Sigmoid colon (tissue), 7 donors: ENCODE results near the gene NDUFB10. TPM values are rescaled to one million over a fixed set of nuclear protein-coding genes. Genes with fewer than 3 reads are reported as not detected.

Experiments
- DNase-seq: peaks from one replicate; pipeline ENCODE4 v3.0.0-alpha.2; 2019
- H3K27ac ChIP-seq, 4 donors: fragments of 200-600 bp; sonication (generic); one replicate each; pipeline ENCODE4 v1.5.1; 2016 to 2019; ENCODE audit warnings: mild to moderate bottlenecking in 1 of 4
- H3K27me3 ChIP-seq, 3 donors: fragments of 200-600 bp; sonication (generic); one replicate each; pipeline ENCODE4 v1.5.1; 2019; ENCODE audit warnings: mild to moderate bottlenecking in 1 of 3
- H3K36me3 ChIP-seq, 4 donors: fragments of 200-600 bp; sonication (generic); one replicate each; pipeline ENCODE4 v1.5.1; 2016 to 2019
- H3K4me1 ChIP-seq, 4 donors: fragments of 200-600 bp; sonication (generic); one replicate each; pipeline ENCODE4 v1.5.1; 2017 to 2019
- H3K4me3 ChIP-seq, 4 donors: fragments of 200-600 bp; sonication (generic); one replicate each; pipeline ENCODE4 v1.5.1; 2017 to 2019; ENCODE audit warnings: mild to moderate bottlenecking in 2 of 4, moderate library complexity in 1 of 4
- H3K9me3 ChIP-seq, 4 donors: fragments of 200-600 bp in 3 of 4; sonication (generic) in 3 of 4; one replicate each; pipeline versions ENCODE4 v1.5.1 to v1.6.1; 2013 to 2019
- CTCF ChIP-seq, 4 experiments: fragments of 450-650 bp in 3 of 4; fragments of 200-600 bp in 1 of 4; IDR thresholded peaks; one replicate each; pipeline ENCODE4 v1.5.1; 2016 to 2019; ENCODE audit warnings: antibody characterized with exemption in 4 of 4, mild to moderate bottlenecking in 3 of 4, moderate library complexity in 2 of 4
- EP300 ChIP-seq, 4 donors: sonication (generic); formaldehyde crosslinking; IDR thresholded peaks; one replicate each; pipeline ENCODE4 v1.6.1; 2017; ENCODE audit warnings: antibody characterized with exemption in 4 of 4
- POLR2A ChIP-seq, 2 donors: fragments of 450-650 bp; IDR thresholded peaks; one replicate each; pipeline ENCODE4 v1.6.1; 2016; ENCODE audit warnings: antibody characterized with exemption in 2 of 2, mild to moderate bottlenecking in 2 of 2, moderate library complexity in 2 of 2
- POLR2AphosphoS5 ChIP-seq, 4 donors: sonication (generic); formaldehyde crosslinking; IDR thresholded peaks; one replicate each; pipeline ENCODE4 v1.6.1; 2017; ENCODE audit warnings: antibody characterized with exemption in 4 of 4
- WGBS, 2 donors: extraction: QIAGEN DNeasy Blood & Tissue Kit; methylation state at CpG; one replicate each; pipeline ENCODE4 v1.1.7; 2013; 5-methylcytosine and 5-hydroxymethylcytosine counted together
- intact Hi-C: fragments of 100-400 bp; cut with DNase I; formaldehyde crosslinking; loops from one replicate; pipeline ENCODE4 v1.15.1; 2023
- polyA plus RNA-seq, 3 donors: library from polyadenylated mRNA; stranded (reverse); fragments of 200-250 nt; gene quantifications; one replicate each; pipeline ENCODE4 v1.2.3, GENCODE V29; 2013
- total RNA-seq, 4 donors: library from RNA; depleted of rRNA; stranded (reverse); fragments of >200 nt; gene quantifications; one replicate each; pipeline ENCODE4 v1.1.0, GENCODE V29; 2016
- donor health status: healthy with polysubstance abuse.
- donor health status: Bipolar disorder and iron deficiency.
- donor health status: healthy.

The NDUFB10 gene
- total and polyA plus RNA-seq, 7 donors, result 200 to 489 (median 298) TPM

- intact Hi-C loops, result no loop called here
- Histone ChIP-seq H3K4me3 (peak overlapping the region in 3 of 4 donors; percentile 21 to 40 (median 36)), H3K9me3 (no peaks in the 10 kb centered on the region), H3K4me1 (peaks cover 0 to 30% (median 29%) of the 10 kb centered on the region in 4 donors), H3K27ac (no peak overlapping the region), H3K36me3 (peaks cover 0 to 8% (median under 1%) of the 10 kb centered on the region in 4 donors), H3K27me3 (peaks cover 37 to 50% (median 49%) of the 10 kb centered on the region in 3 donors)
- DNase-seq, result no peak
- no peak for TF ChIP-seq CTCF (IDR thresholded peaks at IDR 0.05)
- no peak for TF ChIP-seq EP300 (IDR thresholded peaks at IDR 0.05)
- no peak for TF ChIP-seq POLR2A (IDR thresholded peaks at IDR 0.05)
- TF ChIP-seq POLR2AphosphoS5 (IDR thresholded peaks at IDR 0.05), result no peak
- WGBS, 2 donors, result 56 to 80% methylated on average over 50 of the region's 50 CpGs
Measured at GRCh38 chr16:1992704-1993317, 33.5 kb downstream of the NDUFB10 start.

GRCh38 chr16:1993731-1994131, 34.4 kb downstream of the NDUFB10 start:
- Histone ChIP-seq H3K4me1 (peaks cover 0 to 34% (median 29%) of the 10 kb centered on the region in 4 donors), H3K4me3 (no peak overlapping the region), H3K36me3 (peaks cover 4 to 18% (median 9%) of the 10 kb centered on the region in 4 donors), H3K27ac (no peak overlapping the region), H3K9me3 (no peaks in the 10 kb centered on the region), H3K27me3 (peaks cover 37 to 47% (median 45%) of the 10 kb centered on the region in 3 donors)
- no peak for DNase-seq
- intact Hi-C loops, result no loop called here
- 50% methylated on average over 2 of the region's 2 CpGs for WGBS, 2 donors
- TF ChIP-seq POLR2A (IDR thresholded peaks at IDR 0.05) (no peak), EP300 (IDR thresholded peaks at IDR 0.05) (no peak), CTCF (IDR thresholded peaks at IDR 0.05) (no peak), POLR2AphosphoS5 (IDR thresholded peaks at IDR 0.05) (no peak)

- Histone ChIP-seq H3K9me3 (no peaks in the 10 kb centered on the region), H3K27me3 (peaks cover 0 to 8% (median 6%) of the 10 kb centered on the region in 3 donors), H3K36me3 (peaks cover 36 to 57% (median 45%) of the 10 kb centered on the region in 4 donors), H3K4me1 (peaks cover 0 to 9% (median under 1%) of the 10 kb centered on the region in 4 donors), H3K27ac (peak overlapping the region in 2 of 4 donors; percentile 31 to 68), H3K4me3 (no peak overlapping the region)
- DNase-seq, result no peak
- TF ChIP-seq POLR2A (IDR thresholded peaks at IDR 0.05) (no peak), POLR2AphosphoS5 (IDR thresholded peaks at IDR 0.05) (no peak), CTCF (IDR thresholded peaks at IDR 0.05) (no peak), EP300 (IDR thresholded peaks at IDR 0.05) (no peak)
- intact Hi-C loops, result no loop called here
- WGBS, 2 donors, result 80 to 85% methylated on average over 26 of the region's 26 CpGs
Measured at GRCh38 chr16:1997494-1998359, 38.4 kb downstream of the NDUFB10 start.

GRCh38 chr16:1998360-1998835, 39.1 kb downstream of the NDUFB10 start:
- Histone ChIP-seq H3K27me3 (peaks cover 0 to 2% (median 0%) of the 10 kb centered on the region in 3 donors), H3K36me3 (peaks cover 36 to 64% (median 49%) of the 10 kb centered on the region in 4 donors), H3K27ac (peak overlapping the region in 2 of 4 donors; percentile 31 to 49), H3K4me3 (no peak overlapping the region), H3K4me1 (peaks cover 0 to 9% (median 1%) of the 10 kb centered on the region in 4 donors), H3K9me3 (no peaks in the 10 kb centered on the region)
- 88 to 93% methylated on average over 27 of the region's 27 CpGs for WGBS, 2 donors
- no peak for DNase-seq
- TF ChIP-seq EP300 (IDR thresholded peaks at IDR 0.05) (no peak), CTCF (IDR thresholded peaks at IDR 0.05) (no peak), POLR2A (IDR thresholded peaks at IDR 0.05) (no peak), POLR2AphosphoS5 (IDR thresholded peaks at IDR 0.05) (no peak)
- intact Hi-C loops, result no loop called here
